ENCODE results near the gene CACNA2D4.

The CACNA2D4 gene

GRCh38 chr12:1936406-1937320 is 18.2 kb upstream of the CACNA2D4 start:
- no peaks in the 10 kb centered on the region for H3K27me3 ChIP-seq (replicated peaks; ENCODE audit: insufficient read depth, low read length)
- H3K9ac ChIP-seq (ENCODE audit: low read length), result no peak overlapping the region
- H3K36me3 ChIP-seq (replicated peaks; ENCODE audit: insufficient read depth, low read length), result no peaks in the 10 kb centered on the region
- H3K27ac ChIP-seq (ENCODE audit: low read length), result no peak overlapping the region
- H3K9me3 ChIP-seq (replicated peaks; ENCODE audit: insufficient read depth, low read length), result no peaks in the 10 kb centered on the region
- H3K9me2 ChIP-seq (replicated peaks; ENCODE audit: insufficient read depth, low read length), result no peaks in the 10 kb centered on the region
- H3K79me2 ChIP-seq (ENCODE audit: low read length), result no peaks in the 10 kb centered on the region
- no peaks in the 10 kb centered on the region for H3F3A ChIP-seq (ENCODE audit: insufficient read depth, low read length)
- H3K4me3 ChIP-seq (ENCODE audit: low read length), result no peak overlapping the region
- H3K4me2 ChIP-seq (ENCODE audit: low read depth, low read length), result no peak overlapping the region
- no peak for DNase-seq
- no peaks in the 10 kb centered on the region for H3K4me1 ChIP-seq (ENCODE audit: low read length)
- H2AFZ ChIP-seq (ENCODE audit: low read length), result no peak overlapping the region
- TF ChIP-seq CTCF (IDR thresholded peaks at IDR 0.05; ENCODE audit: low read length) (no peak), EZH2 (optimal IDR thresholded peaks at IDR 0.05; ENCODE audit: low read depth, low read length) (no peak), EZH2phosphoT487 (IDR thresholded peaks at IDR 0.05; ENCODE audit: low read length) (no peak)
- H4K20me1 ChIP-seq (ENCODE audit: insufficient read depth, low read length), result no peaks in the 10 kb centered on the region

- Histone ChIP-seq H3K4me1 (ENCODE audit: low read length) (0 out of 2 replicates have a peak, but pooled peaks cover 3% of the 10 kb centered on the region), H3K79me2 (ENCODE audit: low read length) (no peaks in the 10 kb centered on the region), H3K27ac (ENCODE audit: low read length) (no peak overlapping the region), H3K36me3 (replicated peaks; ENCODE audit: insufficient read depth, low read length) (no peaks in the 10 kb centered on the region), H3K9ac (ENCODE audit: low read length) (no peak overlapping the region), H3F3A (ENCODE audit: insufficient read depth, low read length) (no peaks in the 10 kb centered on the region), H2AFZ (ENCODE audit: low read length) (no peak overlapping the region), H4K20me1 (ENCODE audit: insufficient read depth, low read length) (no peaks in the 10 kb centered on the region), H3K9me2 (replicated peaks; ENCODE audit: insufficient read depth, low read length) (no peaks in the 10 kb centered on the region), H3K9me3 (replicated peaks; ENCODE audit: insufficient read depth, low read length) (no peaks in the 10 kb centered on the region), H3K27me3 (replicated peaks; ENCODE audit: insufficient read depth, low read length) (no peaks in the 10 kb centered on the region), H3K4me3 (ENCODE audit: low read length) (no peak overlapping the region), H3K4me2 (ENCODE audit: low read depth, low read length) (no peak overlapping the region)
- TF ChIP-seq CTCF (IDR thresholded peaks at IDR 0.05; ENCODE audit: low read length) (no peak), EZH2 (optimal IDR thresholded peaks at IDR 0.05; ENCODE audit: low read depth, low read length) (no peak), EZH2phosphoT487 (IDR thresholded peaks at IDR 0.05; ENCODE audit: low read length) (no peak)
- DNase-seq, result no peak
These were observed 17.4 kb upstream of the CACNA2D4 start for GRCh38 chr12:1935700-1936378.

DNA sequence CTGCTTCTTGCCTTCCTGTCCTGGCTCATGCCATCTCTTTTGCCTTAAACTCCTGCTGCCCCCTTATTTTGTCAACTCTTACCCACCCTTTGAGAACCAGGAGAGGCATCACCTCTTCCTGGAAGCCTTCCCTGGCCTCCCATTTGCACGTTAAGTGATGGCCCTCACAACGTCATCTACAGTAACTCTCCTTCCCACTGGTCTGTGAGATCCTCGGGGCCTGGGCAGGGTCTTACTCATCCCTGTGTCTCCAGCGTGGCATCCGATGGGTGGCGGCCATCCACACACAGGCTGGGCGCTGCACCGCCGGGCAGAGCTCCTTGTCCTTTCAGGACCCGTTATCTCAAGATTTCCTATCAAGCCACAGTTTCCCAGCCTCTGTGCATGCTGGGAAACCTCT is 16.8 kb upstream of the CACNA2D4 start:
- Histone ChIP-seq H3K4me2 (ENCODE audit: low read depth, low read length) (no peak overlapping the region), H3K4me1 (ENCODE audit: low read length) (0 out of 2 replicates have a peak, but pooled peaks cover 3% of the 10 kb centered on the region), H3K9me2 (replicated peaks; ENCODE audit: insufficient read depth, low read length) (no peaks in the 10 kb centered on the region), H3K4me3 (ENCODE audit: low read length) (no peak overlapping the region), H3K9me3 (replicated peaks; ENCODE audit: insufficient read depth, low read length) (no peaks in the 10 kb centered on the region), H3K9ac (ENCODE audit: low read length) (no peak overlapping the region), H3F3A (ENCODE audit: insufficient read depth, low read length) (no peaks in the 10 kb centered on the region), H3K36me3 (replicated peaks; ENCODE audit: insufficient read depth, low read length) (no peaks in the 10 kb centered on the region), H3K79me2 (ENCODE audit: low read length) (no peaks in the 10 kb centered on the region), H3K27ac (ENCODE audit: low read length) (no peak overlapping the region), H4K20me1 (ENCODE audit: insufficient read depth, low read length) (no peaks in the 10 kb centered on the region), H2AFZ (ENCODE audit: low read length) (no peak overlapping the region), H3K27me3 (replicated peaks; ENCODE audit: insufficient read depth, low read length) (no peaks in the 10 kb centered on the region)
- no peak for TF ChIP-seq EZH2 (optimal IDR thresholded peaks at IDR 0.05; ENCODE audit: low read depth, low read length)
- no peak for TF ChIP-seq CTCF (IDR thresholded peaks at IDR 0.05; ENCODE audit: low read length)
- TF ChIP-seq EZH2phosphoT487 (IDR thresholded peaks at IDR 0.05; ENCODE audit: low read length), result no peak
- DNase-seq, result no peak
